WTC11 (cell line): ENCODE data around the gene RMI1. TPM values are rescaled to one million over a fixed set of nuclear protein-coding genes. Genes with fewer than 3 reads are reported as not detected.
A peak's percentile ranks its signal among the peaks of the same experiment; 100 is the strongest.

Experiments
- ATAC-seq: fragments of 200-7000 bp; cut with Tn5 transposase; 2 replicates; pipeline ENCODE4 v1.10.0; 2021; ENCODE audit warnings: mild to moderate bottlenecking, moderate library complexity
- CTCF ChIA-PET: fragments of 300-600 bp; sonication (Branson Sonifier 250); formaldehyde crosslinking; loops from one replicate; lab custom pipeline; 2021; ENCODE audit warnings: antibody characterized with exemption; lab: Charles Lee
- POLR2A ChIA-PET: fragments of 350-600 bp; sonication (Branson Sonifier 250); formaldehyde crosslinking; loops from one replicate; lab custom pipeline; 2021; ENCODE audit warnings: antibody characterized with exemption; lab: Charles Lee
- DNase-seq: peaks from one replicate; pipeline ENCODE4 v3.0.0; 2021; ENCODE audit warnings: low spot score
- H3K27ac Mint-ChIP-seq: 2 replicates; pipeline ENCODE4 v1.8.0; 2021; ENCODE audit warnings: mixed read lengths
- H3K27me3 Mint-ChIP-seq: 2 replicates; pipeline ENCODE4 v1.8.0; 2021; ENCODE audit warnings: low read depth, mild to moderate bottlenecking, moderate library complexity, mixed read lengths
- H3K36me3 Mint-ChIP-seq: 2 replicates; pipeline ENCODE4 v1.8.0; 2021; ENCODE audit warnings: mixed read lengths
- H3K4me1 Mint-ChIP-seq: 2 replicates; pipeline ENCODE4 v1.8.0; 2022; ENCODE audit warnings: mixed read lengths
- H3K4me3 Mint-ChIP-seq: 2 replicates; pipeline ENCODE4 v1.8.0; 2021; ENCODE audit warnings: mild to moderate bottlenecking, moderate library complexity, mixed read lengths
- H3K9me3 Mint-ChIP-seq: 2 replicates; pipeline ENCODE4 v1.8.0; 2021; ENCODE audit warnings: mixed read lengths
- ELF4 ChIP-seq: sonication (generic); formaldehyde crosslinking; IDR thresholded peaks from 2 replicates; pipeline ENCODE4 v1.8.1; 2022; ENCODE audit warnings: low read depth, mild to moderate bottlenecking, moderate library complexity, missing genetic modification reagents
- EMX1 ChIP-seq: fragments of 250-450 bp; sonication (Bioruptor Pico); IDR thresholded peaks from 2 replicates; pipeline ENCODE4 v1.8.0; 2021; ENCODE audit warnings: mild to moderate bottlenecking
- GRHL2 ChIP-seq: fragments of 250-450 bp; sonication (Bioruptor Pico); IDR thresholded peaks from 2 replicates; pipeline ENCODE4 v1.8.0; 2022; ENCODE audit warnings: mild to moderate bottlenecking, moderate library complexity; ENCODE audit not compliant: insufficient replicate concordance, severe bottlenecking
- GTF2I ChIP-seq: fragments of 250-450 bp; sonication (Bioruptor Pico); conservative IDR thresholded peaks from 2 replicates; pipeline ENCODE4 v1.4.0; 2021; ENCODE audit warnings: mild to moderate bottlenecking
- HMGA2 ChIP-seq: fragments of 250-450 bp; sonication (Bioruptor Pico); IDR thresholded peaks from 2 replicates; pipeline ENCODE4 v1.4.0; 2021; ENCODE audit warnings: mild to moderate bottlenecking, moderate library complexity
- MXD4 ChIP-seq: fragments of 250-450 bp; sonication (Bioruptor Pico); IDR thresholded peaks from 2 replicates; pipeline ENCODE4 v1.8.0; 2021; ENCODE audit warnings: mild to moderate bottlenecking, moderate library complexity, borderline replicate concordance
- MYBL2 ChIP-seq: sonication (generic); formaldehyde crosslinking; IDR thresholded peaks from 2 replicates; pipeline ENCODE4 v1.8.1; 2023; ENCODE audit warnings: mild to moderate bottlenecking, moderate library complexity, missing genetic modification reagents
- NR3C1 ChIP-seq: sonication (generic); formaldehyde crosslinking; conservative IDR thresholded peaks from 2 replicates; pipeline ENCODE4 v1.8.1; 2023; ENCODE audit warnings: low read depth, mild to moderate bottlenecking, missing genetic modification reagents
- PRRX2 ChIP-seq: fragments of 250-450 bp; sonication (Bioruptor Pico); IDR thresholded peaks from 2 replicates; pipeline ENCODE4 v1.8.0; 2021; ENCODE audit warnings: mild to moderate bottlenecking
- SMAD3 ChIP-seq: sonication (generic); formaldehyde crosslinking; IDR thresholded peaks from 2 replicates; pipeline ENCODE4 v1.8.0; 2022; ENCODE audit warnings: missing genetic modification reagents, mild to moderate bottlenecking, borderline replicate concordance
- TEAD4 ChIP-seq: sonication (generic); formaldehyde crosslinking; IDR thresholded peaks from 2 replicates; pipeline ENCODE4 v1.8.0; 2022; ENCODE audit warnings: mild to moderate bottlenecking, missing genetic modification reagents
- ZNF121 ChIP-seq: sonication (generic); formaldehyde crosslinking; IDR thresholded peaks from 2 replicates; pipeline ENCODE4 v1.8.0; 2023; ENCODE audit warnings: missing genetic modification reagents
- ZNF219 ChIP-seq: sonication (generic); formaldehyde crosslinking; IDR thresholded peaks from 2 replicates; pipeline ENCODE4 v1.8.0; 2023; ENCODE audit warnings: missing genetic modification reagents, mild to moderate bottlenecking, borderline replicate concordance
- ZNF263 ChIP-seq: sonication (generic); formaldehyde crosslinking; IDR thresholded peaks from 2 replicates; pipeline ENCODE4 v1.8.1; 2022; ENCODE audit warnings: low read depth, mild to moderate bottlenecking, moderate library complexity, missing genetic modification reagents
- total RNA-seq: library from RNA; stranded (reverse); gene quantifications from 3 replicates; pipeline ENCODE4 v1.2.3, GENCODE V29; 2021
- TF ChIP-seq, protein P1 (sequence below): sonication (generic); formaldehyde crosslinking; IDR thresholded peaks from 2 replicates; pipeline ENCODE4 v1.8.0; 2022; ENCODE audit warnings: missing genetic modification reagents
- TF ChIP-seq, protein P2 (sequence below): sonication (generic); formaldehyde crosslinking; IDR thresholded peaks from 2 replicates; pipeline ENCODE4 v1.8.0; 2023; ENCODE audit warnings: mild to moderate bottlenecking, missing genetic modification reagents
- TF ChIP-seq, protein P3 (sequence below): sonication (generic); formaldehyde crosslinking; IDR thresholded peaks from 2 replicates; pipeline ENCODE4 v1.8.1; 2023; ENCODE audit warnings: mild to moderate bottlenecking, missing genetic modification reagents, moderate library complexity
- TF ChIP-seq, protein P4 (sequence below): sonication (generic); formaldehyde crosslinking; IDR thresholded peaks from 2 replicates; pipeline ENCODE4 v1.8.1; 2023; ENCODE audit warnings: mild to moderate bottlenecking, moderate library complexity, missing genetic modification reagents
- TF ChIP-seq, protein P5 (sequence below): fragments of 200-600 bp; IDR thresholded peaks from 2 replicates; pipeline ENCODE4 v1.8.0; 2022; ENCODE audit warnings: antibody characterized with exemption
- TF ChIP-seq, protein P6 (sequence below): sonication (generic); formaldehyde crosslinking; IDR thresholded peaks from 2 replicates; pipeline ENCODE4 v1.8.1; 2022; ENCODE audit warnings: low read depth, missing genetic modification reagents, borderline replicate concordance

The RMI1 gene
- total RNA-seq, 1 experiment from 2014 or later, result 25.8 TPM

DNA sequence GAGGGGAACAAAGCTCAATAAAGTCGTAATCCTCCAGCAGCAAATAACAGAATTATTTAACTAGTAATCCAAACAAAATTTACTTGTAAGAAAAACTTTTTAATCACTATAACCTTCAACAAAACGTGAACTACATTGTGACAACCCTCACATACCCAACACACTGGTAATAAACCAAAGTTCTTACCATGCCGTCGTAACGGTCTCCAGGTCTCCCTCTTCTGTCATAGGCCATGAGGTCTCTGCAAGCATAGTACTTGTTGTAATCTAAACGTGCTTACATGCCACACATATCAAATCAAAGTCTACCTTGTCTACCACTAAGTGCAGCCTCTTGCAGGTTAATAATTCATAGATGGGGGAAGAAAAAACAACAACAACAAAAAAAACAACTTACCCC lies 9.1 kb upstream of the RMI1 start:
- ChIA-PET CTCF (no interaction called here), POLR2A (no interaction called here)
- TF ChIP-seq, protein P1, sequence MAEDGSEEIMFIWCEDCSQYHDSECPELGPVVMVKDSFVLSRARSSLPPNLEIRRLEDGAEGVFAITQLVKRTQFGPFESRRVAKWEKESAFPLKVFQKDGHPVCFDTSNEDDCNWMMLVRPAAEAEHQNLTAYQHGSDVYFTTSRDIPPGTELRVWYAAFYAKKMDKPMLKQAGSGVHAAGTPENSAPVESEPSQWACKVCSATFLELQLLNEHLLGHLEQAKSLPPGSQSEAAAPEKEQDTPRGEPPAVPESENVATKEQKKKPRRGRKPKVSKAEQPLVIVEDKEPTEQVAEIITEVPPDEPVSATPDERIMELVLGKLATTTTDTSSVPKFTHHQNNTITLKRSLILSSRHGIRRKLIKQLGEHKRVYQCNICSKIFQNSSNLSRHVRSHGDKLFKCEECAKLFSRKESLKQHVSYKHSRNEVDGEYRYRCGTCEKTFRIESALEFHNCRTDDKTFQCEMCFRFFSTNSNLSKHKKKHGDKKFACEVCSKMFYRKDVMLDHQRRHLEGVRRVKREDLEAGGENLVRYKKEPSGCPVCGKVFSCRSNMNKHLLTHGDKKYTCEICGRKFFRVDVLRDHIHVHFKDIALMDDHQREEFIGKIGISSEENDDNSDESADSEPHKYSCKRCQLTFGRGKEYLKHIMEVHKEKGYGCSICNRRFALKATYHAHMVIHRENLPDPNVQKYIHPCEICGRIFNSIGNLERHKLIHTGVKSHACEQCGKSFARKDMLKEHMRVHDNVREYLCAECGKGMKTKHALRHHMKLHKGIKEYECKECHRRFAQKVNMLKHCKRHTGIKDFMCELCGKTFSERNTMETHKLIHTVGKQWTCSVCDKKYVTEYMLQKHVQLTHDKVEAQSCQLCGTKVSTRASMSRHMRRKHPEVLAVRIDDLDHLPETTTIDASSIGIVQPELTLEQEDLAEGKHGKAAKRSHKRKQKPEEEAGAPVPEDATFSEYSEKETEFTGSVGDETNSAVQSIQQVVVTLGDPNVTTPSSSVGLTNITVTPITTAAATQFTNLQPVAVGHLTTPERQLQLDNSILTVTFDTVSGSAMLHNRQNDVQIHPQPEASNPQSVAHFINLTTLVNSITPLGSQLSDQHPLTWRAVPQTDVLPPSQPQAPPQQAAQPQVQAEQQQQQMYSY (CRISPR knock-in tag), result no peak
- TF ChIP-seq GRHL2 (CRISPR knock-in tag), result no peak
- no peak for TF ChIP-seq MYBL2 (CRISPR knock-in tag)
- H3K27me3 Mint-ChIP-seq, result no peaks in the 10 kb centered on the region
- no peak for ATAC-seq
- H3K36me3 Mint-ChIP-seq, result peaks cover 94% of the 10 kb centered on the region
- DNase-seq, result no peak
- H3K27ac Mint-ChIP-seq, result peak overlapping the region; percentile 48
- H3K9me3 Mint-ChIP-seq, result no peaks in the 10 kb centered on the region
- no peak overlapping the region for H3K4me3 Mint-ChIP-seq
- peaks cover 18% of the 10 kb centered on the region for H3K4me1 Mint-ChIP-seq

DNA sequence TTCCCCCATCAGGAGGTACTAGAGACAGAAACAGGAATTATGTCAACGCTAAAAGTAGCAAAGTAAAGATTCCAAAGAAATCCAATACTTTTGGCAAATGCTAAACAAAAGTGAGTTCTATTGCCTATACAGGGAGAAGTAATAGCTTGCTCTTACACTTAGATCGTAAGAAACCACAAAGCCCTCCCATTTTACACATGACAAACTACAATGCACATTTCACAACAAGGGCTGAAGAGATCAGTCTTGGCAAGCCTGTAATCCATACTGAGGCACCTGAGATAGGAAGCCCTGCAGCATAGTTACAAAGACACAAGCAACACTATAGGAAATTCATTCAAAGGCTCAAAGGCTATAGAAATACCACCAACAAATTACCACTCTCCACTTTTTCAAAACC lies 8.3 kb upstream of the RMI1 start:
- ChIA-PET CTCF (no interaction called here), POLR2A (no interaction called here)

DNA sequence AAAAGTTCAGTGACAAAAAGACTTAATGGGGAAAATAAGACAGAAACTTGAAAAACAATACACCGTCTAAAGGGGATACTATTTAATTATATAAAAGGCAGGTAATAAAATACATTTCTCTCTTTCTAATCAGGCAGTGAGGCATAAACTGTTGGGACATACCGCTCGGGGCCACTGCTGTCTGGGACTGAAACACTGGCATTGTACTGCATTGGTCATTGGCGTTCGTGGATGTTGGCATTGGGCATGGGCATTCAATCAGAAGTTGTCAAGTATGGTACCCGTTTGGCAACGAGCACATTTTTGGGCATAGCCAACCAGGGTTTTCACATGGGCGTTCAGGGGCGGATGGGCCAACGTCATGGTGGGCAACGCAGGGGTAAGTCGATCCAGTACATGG lies 5.3 kb upstream of the RMI1 start:
- Mint-ChIP-seq H3K36me3 (peaks cover 91% of the 10 kb centered on the region), H3K4me1 (peaks cover 32% of the 10 kb centered on the region), H3K4me3 (peak overlapping the region; percentile 31; the same call in 1 of the 2 replicates), H3K27me3 (peaks cover 2% of the 10 kb centered on the region), H3K27ac (peak overlapping the region; percentile 77), H3K9me3 (no peaks in the 10 kb centered on the region)
- ChIA-PET POLR2A (no interaction called here), CTCF (no interaction called here)
- no peak for DNase-seq
- no peak for ATAC-seq
- TF ChIP-seq, protein P2, sequence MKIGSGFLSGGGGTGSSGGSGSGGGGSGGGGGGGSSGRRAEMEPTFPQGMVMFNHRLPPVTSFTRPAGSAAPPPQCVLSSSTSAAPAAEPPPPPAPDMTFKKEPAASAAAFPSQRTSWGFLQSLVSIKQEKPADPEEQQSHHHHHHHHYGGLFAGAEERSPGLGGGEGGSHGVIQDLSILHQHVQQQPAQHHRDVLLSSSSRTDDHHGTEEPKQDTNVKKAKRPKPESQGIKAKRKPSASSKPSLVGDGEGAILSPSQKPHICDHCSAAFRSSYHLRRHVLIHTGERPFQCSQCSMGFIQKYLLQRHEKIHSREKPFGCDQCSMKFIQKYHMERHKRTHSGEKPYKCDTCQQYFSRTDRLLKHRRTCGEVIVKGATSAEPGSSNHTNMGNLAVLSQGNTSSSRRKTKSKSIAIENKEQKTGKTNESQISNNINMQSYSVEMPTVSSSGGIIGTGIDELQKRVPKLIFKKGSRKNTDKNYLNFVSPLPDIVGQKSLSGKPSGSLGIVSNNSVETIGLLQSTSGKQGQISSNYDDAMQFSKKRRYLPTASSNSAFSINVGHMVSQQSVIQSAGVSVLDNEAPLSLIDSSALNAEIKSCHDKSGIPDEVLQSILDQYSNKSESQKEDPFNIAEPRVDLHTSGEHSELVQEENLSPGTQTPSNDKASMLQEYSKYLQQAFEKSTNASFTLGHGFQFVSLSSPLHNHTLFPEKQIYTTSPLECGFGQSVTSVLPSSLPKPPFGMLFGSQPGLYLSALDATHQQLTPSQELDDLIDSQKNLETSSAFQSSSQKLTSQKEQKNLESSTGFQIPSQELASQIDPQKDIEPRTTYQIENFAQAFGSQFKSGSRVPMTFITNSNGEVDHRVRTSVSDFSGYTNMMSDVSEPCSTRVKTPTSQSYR, result no peak
- TF ChIP-seq GTF2I (CRISPR knock-in tag) (no peak), ELF4 (CRISPR knock-in tag) (no peak), TEAD4 (CRISPR knock-in tag) (no peak), HMGA2 (CRISPR knock-in tag) (no peak), ZNF219 (CRISPR knock-in tag) (no peak), ZNF121 (no peak), PRRX2 (CRISPR knock-in tag) (no peak), NR3C1 (CRISPR knock-in tag) (no peak), ZNF263 (CRISPR knock-in tag) (no peak), SMAD3 (no peak)
- TF ChIP-seq, protein P3, sequence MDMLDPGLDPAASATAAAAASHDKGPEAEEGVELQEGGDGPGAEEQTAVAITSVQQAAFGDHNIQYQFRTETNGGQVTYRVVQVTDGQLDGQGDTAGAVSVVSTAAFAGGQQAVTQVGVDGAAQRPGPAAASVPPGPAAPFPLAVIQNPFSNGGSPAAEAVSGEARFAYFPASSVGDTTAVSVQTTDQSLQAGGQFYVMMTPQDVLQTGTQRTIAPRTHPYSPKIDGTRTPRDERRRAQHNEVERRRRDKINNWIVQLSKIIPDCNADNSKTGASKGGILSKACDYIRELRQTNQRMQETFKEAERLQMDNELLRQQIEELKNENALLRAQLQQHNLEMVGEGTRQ (CRISPR knock-in tag), result no peak
- TF ChIP-seq, protein P4, sequence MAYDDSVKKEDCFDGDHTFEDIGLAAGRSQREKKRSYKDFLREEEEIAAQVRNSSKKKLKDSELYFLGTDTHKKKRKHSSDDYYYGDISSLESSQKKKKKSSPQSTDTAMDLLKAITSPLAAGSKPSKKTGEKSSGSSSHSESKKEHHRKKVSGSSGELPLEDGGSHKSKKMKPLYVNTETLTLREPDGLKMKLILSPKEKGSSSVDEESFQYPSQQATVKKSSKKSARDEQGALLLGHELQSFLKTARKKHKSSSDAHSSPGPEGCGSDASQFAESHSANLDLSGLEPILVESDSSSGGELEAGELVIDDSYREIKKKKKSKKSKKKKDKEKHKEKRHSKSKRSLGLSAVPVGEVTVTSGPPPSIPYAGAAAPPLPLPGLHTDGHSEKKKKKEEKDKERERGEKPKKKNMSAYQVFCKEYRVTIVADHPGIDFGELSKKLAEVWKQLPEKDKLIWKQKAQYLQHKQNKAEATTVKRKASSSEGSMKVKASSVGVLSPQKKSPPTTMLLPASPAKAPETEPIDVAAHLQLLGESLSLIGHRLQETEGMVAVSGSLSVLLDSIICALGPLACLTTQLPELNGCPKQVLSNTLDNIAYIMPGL (CRISPR knock-in tag), result no peak

More for the DNA sequence above, 8.3 kb upstream of the RMI1 start:
- H3K4me1 Mint-ChIP-seq, result peaks cover 23% of the 10 kb centered on the region
- TF ChIP-seq, protein P5, sequence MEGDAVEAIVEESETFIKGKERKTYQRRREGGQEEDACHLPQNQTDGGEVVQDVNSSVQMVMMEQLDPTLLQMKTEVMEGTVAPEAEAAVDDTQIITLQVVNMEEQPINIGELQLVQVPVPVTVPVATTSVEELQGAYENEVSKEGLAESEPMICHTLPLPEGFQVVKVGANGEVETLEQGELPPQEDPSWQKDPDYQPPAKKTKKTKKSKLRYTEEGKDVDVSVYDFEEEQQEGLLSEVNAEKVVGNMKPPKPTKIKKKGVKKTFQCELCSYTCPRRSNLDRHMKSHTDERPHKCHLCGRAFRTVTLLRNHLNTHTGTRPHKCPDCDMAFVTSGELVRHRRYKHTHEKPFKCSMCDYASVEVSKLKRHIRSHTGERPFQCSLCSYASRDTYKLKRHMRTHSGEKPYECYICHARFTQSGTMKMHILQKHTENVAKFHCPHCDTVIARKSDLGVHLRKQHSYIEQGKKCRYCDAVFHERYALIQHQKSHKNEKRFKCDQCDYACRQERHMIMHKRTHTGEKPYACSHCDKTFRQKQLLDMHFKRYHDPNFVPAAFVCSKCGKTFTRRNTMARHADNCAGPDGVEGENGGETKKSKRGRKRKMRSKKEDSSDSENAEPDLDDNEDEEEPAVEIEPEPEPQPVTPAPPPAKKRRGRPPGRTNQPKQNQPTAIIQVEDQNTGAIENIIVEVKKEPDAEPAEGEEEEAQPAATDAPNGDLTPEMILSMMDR, result no peak
- TF ChIP-seq, protein P6, sequence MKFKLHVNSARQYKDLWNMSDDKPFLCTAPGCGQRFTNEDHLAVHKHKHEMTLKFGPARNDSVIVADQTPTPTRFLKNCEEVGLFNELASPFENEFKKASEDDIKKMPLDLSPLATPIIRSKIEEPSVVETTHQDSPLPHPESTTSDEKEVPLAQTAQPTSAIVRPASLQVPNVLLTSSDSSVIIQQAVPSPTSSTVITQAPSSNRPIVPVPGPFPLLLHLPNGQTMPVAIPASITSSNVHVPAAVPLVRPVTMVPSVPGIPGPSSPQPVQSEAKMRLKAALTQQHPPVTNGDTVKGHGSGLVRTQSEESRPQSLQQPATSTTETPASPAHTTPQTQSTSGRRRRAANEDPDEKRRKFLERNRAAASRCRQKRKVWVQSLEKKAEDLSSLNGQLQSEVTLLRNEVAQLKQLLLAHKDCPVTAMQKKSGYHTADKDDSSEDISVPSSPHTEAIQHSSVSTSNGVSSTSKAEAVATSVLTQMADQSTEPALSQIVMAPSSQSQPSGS (CRISPR knock-in tag), result no peak
- no peak for TF ChIP-seq MXD4
- 0 out of 2 replicates have a peak, but pooled peaks have one; percentile 77 for TF ChIP-seq EMX1
- TF ChIP-seq, all 79 proteins: peak for 1
- Mint-ChIP-seq H3K27me3 (no peaks in the 10 kb centered on the region), H3K9me3 (no peaks in the 10 kb centered on the region), H3K4me3 (no peak overlapping the region), H3K27ac (peak overlapping the region; percentile 48; the same call in 1 of the 2 replicates), H3K36me3 (peaks cover 96% of the 10 kb centered on the region)
- DNase-seq, result no peak
- no peak for ATAC-seq
